Testis (tissue), 3 donors: ENCODE measurements around the gene ICAM5. TPM values are rescaled to one million over a fixed set of nuclear protein-coding genes. Genes with fewer than 3 reads are reported as not detected.

Experiments used
- DNase-seq: peaks from one replicate; pipeline ENCODE4 v3.0.0-alpha.2; 2019
- H3K27ac ChIP-seq, 2 donors: fragments of 200-600 bp; sonication (generic); one replicate each; pipeline ENCODE4 v1.5.1; 2019
- H3K27me3 ChIP-seq: fragments of 200-600 bp; sonication (generic); one replicate; pipeline ENCODE4 v1.5.1; 2019
- H3K36me3 ChIP-seq: fragments of 200-600 bp; sonication (generic); one replicate; pipeline ENCODE4 v1.5.1; 2017; ENCODE audit warnings: low read depth; ENCODE audit errors: missing control alignments
- H3K4me1 ChIP-seq: fragments of 200-600 bp; sonication (generic); one replicate; pipeline ENCODE4 v1.5.1; 2019
- H3K4me3 ChIP-seq, 2 donors: fragments of 200-600 bp; sonication (generic); one replicate each; pipeline ENCODE4 v1.5.1; 2017 to 2019
- H3K9me3 ChIP-seq: fragments of 200-600 bp; sonication (generic); one replicate; pipeline ENCODE4 v1.5.1; 2017
- CTCF ChIP-seq, 3 experiments: fragments of 450-650 bp in 2 of 3; fragments of 200-600 bp in 1 of 3; sonication (generic) in 1 of 3; IDR thresholded peaks; one replicate each; pipeline ENCODE4 v1.5.1; 2016 to 2019; ENCODE audit warnings: antibody characterized with exemption in 3 of 3, mild to moderate bottlenecking in 2 of 3, moderate library complexity in 1 of 3
- POLR2A ChIP-seq: fragments of 450-650 bp; IDR thresholded peaks from one replicate; pipeline ENCODE4 v1.6.1; 2017; ENCODE audit warnings: antibody characterized with exemption, mild to moderate bottlenecking, moderate library complexity
- WGBS, 2 donors: methylation state at CpG; one replicate each; pipeline ENCODE4 v1.1.5; 2018; 5-methylcytosine and 5-hydroxymethylcytosine counted together
- intact Hi-C: fragments of 100-400 bp; cut with DNase I; formaldehyde crosslinking; loops from one replicate; pipeline ENCODE4 v1.15.1; 2023; ENCODE audit warnings: low total_unique reads
- polyA plus RNA-seq: library from polyadenylated mRNA; stranded (reverse); fragments of 350-450 nt; fragmentation: Illumina TruSeq; extraction: RNeasy Lipid Tissue Mini Kit (QIAGEN cat#74804); gene quantifications from one replicate; pipeline ENCODE4 v1.2.3, GENCODE V29; 2014; ENCODE audit warnings: low read depth, low replicate concordance; ENCODE audit not compliant: insufficient read depth
- total RNA-seq, 2 donors: library from RNA; depleted of rRNA; stranded (reverse); fragments of >200 nt; gene quantifications; one replicate each; pipeline ENCODE4 v1.2.3, GENCODE V29; 2016

Gene ICAM5
- total and polyA plus RNA-seq, 3 donors from 2014 or later: 4.3 to 7.6 (median 5.4) TPM

GRCh38 chr19:10327793-10328192, 38.0 kb downstream of the ICAM5 start:
- no peaks in the 10 kb centered on the region for H3K9me3 ChIP-seq
- intact Hi-C loops: no loop called here
- no peaks in the 10 kb centered on the region for H3K27me3 ChIP-seq
- DNase-seq: no peak
- peaks cover 11% of the 10 kb centered on the region for H3K4me1 ChIP-seq
- H3K36me3 ChIP-seq: no peaks in the 10 kb centered on the region
- no peak overlapping the region for H3K27ac ChIP-seq
- 92 to 93% methylated on average over 3 to 7 of the region's 7 CpGs for WGBS, 2 donors
- H3K4me3 ChIP-seq: no peak overlapping the region
- TF ChIP-seq CTCF (IDR thresholded peaks at IDR 0.05) (no peak), POLR2A (no peak)

GRCh38 chr19:10328558-10329429, 39.0 kb downstream of the ICAM5 start:
- intact Hi-C loops: no loop called here
- no peak for DNase-seq
- no peak overlapping the region for H3K27ac ChIP-seq
- H3K4me1 ChIP-seq: peaks cover 12% of the 10 kb centered on the region
- 93% methylated on average over 21 to 41 of the region's 41 CpGs for WGBS, 2 donors
- H3K27me3 ChIP-seq: no peaks in the 10 kb centered on the region
- no peaks in the 10 kb centered on the region for H3K36me3 ChIP-seq
- TF ChIP-seq POLR2A (no peak), CTCF (IDR thresholded peaks at IDR 0.05) (no peak)
- H3K4me3 ChIP-seq: no peak overlapping the region
- no peaks in the 10 kb centered on the region for H3K9me3 ChIP-seq

DNA sequence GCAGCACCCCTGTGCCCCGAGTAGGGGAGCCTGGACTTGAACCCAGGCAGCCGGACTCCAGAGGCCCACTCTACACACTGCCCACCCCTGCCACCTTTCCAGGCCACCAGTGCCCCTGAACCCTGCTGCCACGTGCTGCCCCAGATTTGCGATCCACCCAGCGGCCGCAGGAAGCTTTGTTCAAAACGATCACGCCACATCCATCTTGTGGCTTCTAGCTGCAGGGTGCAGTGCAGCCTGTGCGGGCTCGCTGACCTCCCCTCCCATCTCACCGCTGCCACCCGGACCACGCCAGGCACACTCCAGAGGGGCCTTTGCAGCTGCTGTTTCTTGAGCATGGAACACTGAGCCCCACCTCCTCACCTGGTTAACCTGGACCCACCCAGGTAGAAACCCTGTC, 39.8 kb downstream of the ICAM5 start:
- H3K36me3 ChIP-seq: no peaks in the 10 kb centered on the region
- TF ChIP-seq CTCF (IDR thresholded peaks at IDR 0.05): no peak
- TF ChIP-seq POLR2A: no peak
- no peaks in the 10 kb centered on the region for H3K9me3 ChIP-seq
- no peak overlapping the region for H3K27ac ChIP-seq
- no peak for DNase-seq
- 92 to 100% methylated on average over 13 of the region's 13 CpGs for WGBS, 2 donors
- H3K27me3 ChIP-seq: no peaks in the 10 kb centered on the region
- H3K4me3 ChIP-seq: no peak overlapping the region
- H3K4me1 ChIP-seq: peaks cover 20% of the 10 kb centered on the region
- intact Hi-C loops: no loop called here

GRCh38 chr19:10332158-10332964, 42.6 kb downstream of the ICAM5 start:
- Histone ChIP-seq H3K9me3 (no peaks in the 10 kb centered on the region), H3K4me1 (peaks cover 20% of the 10 kb centered on the region), H3K27ac (peak overlapping the region in 1 of 2 donors; percentile 95), H3K36me3 (no peaks in the 10 kb centered on the region), H3K27me3 (no peaks in the 10 kb centered on the region), H3K4me3 (peak overlapping the region; percentile 80 to 86)
- intact Hi-C loops: no loop called here
- 13 to 30% methylated on average over 14 to 18 of the region's 18 CpGs for WGBS, 2 donors
- TF ChIP-seq CTCF (IDR thresholded peaks at IDR 0.05) (no peak), POLR2A (no peak)
- no peak for DNase-seq
